Measurements from ENCODE around the gene KCNN3.
"Not testable (repeated sequence)": the region's sequence is repeated elsewhere in the genome, so short reads cannot be mapped to it uniquely, and the experiment has no call there.

Gene KCNN3

GRCh38 chr1:154870115-154870571, at the start of gene KCNN3:
KCNN3 (minus strand) TSS chr1:154870281; CDS start chr1:154869964, 317 bp downstream.
- peak; percentile 40 for DNase-seq (ENCODE audit: low read depth)

GRCh38 chr1:154913273-154913672, 43.2 kb upstream of the KCNN3 start:
- no peak for DNase-seq (ENCODE audit: low read depth)

- no peak for DNase-seq (ENCODE audit: low read depth)
These were observed 42.7 kb upstream of the KCNN3 start for GRCh38 chr1:154912755-154913154.

- no peak for DNase-seq (ENCODE audit: low read depth)
These were observed 41.8 kb upstream of the KCNN3 start for GRCh38 chr1:154911691-154912550.

- DNase-seq (ENCODE audit: low read depth), result no peak
These were observed 40.8 kb upstream of the KCNN3 start for GRCh38 chr1:154910851-154911250.

GRCh38 chr1:154908937-154909336, 38.9 kb upstream of the KCNN3 start:
- no peak for DNase-seq (ENCODE audit: low read depth)

GRCh38 chr1:154908129-154908528, 38.0 kb upstream of the KCNN3 start:
- not testable (repeated sequence) for DNase-seq (ENCODE audit: low read depth)

GRCh38 chr1:154906621-154907081, 36.6 kb upstream of the KCNN3 start:
- DNase-seq (ENCODE audit: low read depth), result no peak

GRCh38 chr1:154902938-154903566, 33.0 kb upstream of the KCNN3 start:
- no peak for DNase-seq (ENCODE audit: low read depth)

- no peak for DNase-seq (ENCODE audit: low read depth)
These were observed 31.5 kb upstream of the KCNN3 start for GRCh38 chr1:154901591-154901990.

GRCh38 chr1:154899041-154899440, 29.0 kb upstream of the KCNN3 start:
- DNase-seq (ENCODE audit: low read depth), result no peak

- no peak for DNase-seq (ENCODE audit: low read depth)
These were observed 26.7 kb upstream of the KCNN3 start for GRCh38 chr1:154896771-154897286.

GRCh38 chr1:154895798-154896197, 25.7 kb upstream of the KCNN3 start:
- no peak for DNase-seq (ENCODE audit: low read depth)

- DNase-seq (ENCODE audit: low read depth), result no peak
These were observed 21.4 kb upstream of the KCNN3 start for GRCh38 chr1:154891452-154891851.

- DNase-seq (ENCODE audit: low read depth), result no peak
These were observed 18.7 kb upstream of the KCNN3 start for GRCh38 chr1:154888757-154889156.

GRCh38 chr1:154886281-154887015, 16.4 kb upstream of the KCNN3 start:
- DNase-seq (ENCODE audit: low read depth), result no peak

- no peak for DNase-seq (ENCODE audit: low read depth)
These were observed 15.0 kb upstream of the KCNN3 start for GRCh38 chr1:154884869-154885701.

GRCh38 chr1:154883919-154884868, 14.1 kb upstream of the KCNN3 start:
- DNase-seq (ENCODE audit: low read depth), result no peak

- DNase-seq (ENCODE audit: low read depth), result no peak
These were observed 11.9 kb upstream of the KCNN3 start for GRCh38 chr1:154881820-154882535.

GRCh38 chr1:154880671-154881070, 10.6 kb upstream of the KCNN3 start:
- no peak for DNase-seq (ENCODE audit: low read depth)

Measured in non-pigmented ciliary epithelial cell (primary cell).